ENCODE data around the gene LFNG. TPM values are rescaled to one million over a fixed set of nuclear protein-coding genes. Genes with fewer than 3 reads are reported as not detected.
A peak's percentile ranks its signal among the peaks of the same experiment; 100 is the strongest.

Gene LFNG
- total and polyA plus RNA-seq, 7 experiments from 2014 or later: 1.2 to 246 (median 120) TPM

DNA sequence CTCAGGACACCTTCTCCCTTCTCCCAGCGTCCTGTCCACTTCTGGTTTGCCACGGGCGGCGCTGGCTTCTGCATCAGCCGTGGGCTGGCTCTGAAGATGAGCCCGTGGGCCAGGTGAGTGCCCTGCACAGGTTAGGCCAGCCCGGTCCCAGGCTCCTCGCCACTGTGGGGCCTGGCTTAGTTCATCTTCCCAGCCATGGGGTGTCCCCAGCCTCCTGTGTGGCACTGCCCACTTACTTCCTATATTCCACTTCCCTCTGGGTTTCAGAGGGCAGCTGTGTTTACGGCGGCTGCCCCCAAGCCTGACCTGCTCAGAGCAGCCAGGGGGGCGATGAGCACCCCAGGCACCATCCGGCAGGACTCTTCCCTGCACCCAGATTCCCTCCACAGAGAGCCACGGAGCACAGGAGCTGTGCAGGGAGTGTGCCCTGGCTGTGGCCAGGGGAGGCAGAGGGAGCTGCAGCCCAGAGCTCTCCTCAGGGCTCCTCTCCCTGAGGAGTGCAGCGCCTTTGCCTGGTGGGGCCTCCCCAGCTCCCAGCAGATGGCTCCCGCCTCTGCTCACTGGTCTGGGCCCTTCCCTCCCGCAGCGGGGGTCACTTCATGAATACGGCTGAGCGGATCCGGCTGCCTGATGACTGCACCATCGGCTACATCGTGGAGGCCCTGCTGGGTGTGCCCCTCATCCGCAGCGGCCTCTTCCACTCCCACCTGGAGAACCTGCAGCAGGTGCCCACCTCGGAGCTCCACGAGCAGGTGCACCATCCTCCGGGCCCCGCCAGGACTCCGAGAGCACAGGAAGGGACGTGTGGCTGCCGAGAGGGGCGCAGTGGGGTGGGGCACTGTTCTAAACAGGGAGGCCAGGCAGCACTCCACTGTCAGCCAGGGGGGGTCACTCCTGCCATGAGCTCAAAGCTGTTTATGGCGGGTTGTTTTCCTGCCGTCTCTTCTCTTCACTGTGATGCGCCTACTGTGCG lies 6.4 kb downstream of the LFNG start:
- DNase-seq: peak in 1 of 9 donors; percentile 11
- H3K36me3 ChIP-seq (ENCODE audit: control insufficient read depth in 2 of 3, insufficient read depth in 3 of 3, low read length in 3 of 3): peaks cover 0 to 45% (median 20%) of the 10 kb centered on the region in 3 experiments
- H3K36me3 Mint-ChIP-seq: peaks cover 0 to 28% (median 4%) of the 10 kb centered on the region in 5 donors

DNA sequence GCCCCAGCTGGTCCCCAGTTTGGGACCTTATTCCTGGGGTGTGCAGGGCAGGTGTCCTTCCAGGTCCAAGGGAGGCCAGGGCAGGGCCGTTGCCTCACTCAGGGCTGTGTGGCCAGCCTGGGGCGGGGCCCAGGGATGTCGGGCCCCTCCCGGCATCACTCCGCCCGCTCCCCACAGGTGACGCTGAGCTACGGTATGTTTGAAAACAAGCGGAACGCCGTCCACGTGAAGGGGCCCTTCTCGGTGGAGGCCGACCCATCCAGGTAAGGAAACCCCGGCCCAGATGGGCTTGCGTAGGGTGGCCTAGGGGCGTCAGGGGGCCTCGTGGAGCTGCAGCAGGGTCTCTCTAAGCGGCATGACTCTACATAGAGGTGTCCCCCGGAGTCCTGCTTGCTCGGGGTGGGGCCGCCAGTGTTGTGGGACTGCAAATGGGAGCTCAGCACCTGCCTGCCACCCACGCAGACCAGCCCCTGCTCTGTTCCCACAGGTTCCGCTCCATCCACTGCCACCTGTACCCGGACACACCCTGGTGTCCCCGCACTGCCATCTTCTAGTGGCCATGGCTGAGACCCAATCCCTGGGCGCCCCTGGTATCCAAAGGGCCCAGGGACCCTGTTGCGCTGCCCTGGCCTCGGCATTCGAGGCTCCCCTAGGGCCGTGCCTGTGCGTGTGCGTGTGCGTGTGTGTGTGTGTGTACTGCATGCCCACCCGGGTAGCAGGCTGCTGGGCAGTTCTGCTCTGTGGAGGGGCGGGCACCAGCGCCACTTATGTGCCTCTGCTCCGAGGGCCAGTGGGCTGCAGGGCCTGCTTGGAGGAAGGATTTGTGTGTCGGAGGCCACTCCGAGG lies 7.3 kb downstream of the LFNG start:
- intact Hi-C loops (cut with micrococcal nuclease): no loop called here
- no peaks in the 10 kb centered on the region for H3K9me3 Mint-ChIP-seq
- no peaks in the 10 kb centered on the region for H3K27me3 ChIP-seq (ENCODE audit: control insufficient read depth in 2 of 2, insufficient read depth in 2 of 2, low read length in 2 of 2)
- DNase-seq (peak in 1 of 9 donors; percentile 1), ATAC-seq (no peak)
- peak overlapping the region in 7 of 9 donors; percentile 38 to 89 (median 84) for H3K27ac Mint-ChIP-seq
- peaks cover 0 to 45% (median 20%) of the 10 kb centered on the region in 3 experiments for H3K36me3 ChIP-seq (ENCODE audit: control insufficient read depth in 2 of 3, insufficient read depth in 3 of 3, low read length in 3 of 3)
- H3K9me3 ChIP-seq (ENCODE audit: control insufficient read depth in 2 of 3, low read length in 3 of 3): no peaks in the 10 kb centered on the region
- peaks cover 0 to 23% (median 4%) of the 10 kb centered on the region in 5 donors for H3K36me3 Mint-ChIP-seq
- no peak overlapping the region for H3K4me3 ChIP-seq (ENCODE audit: low read length)
- H3K4me1 ChIP-seq (ENCODE audit: control insufficient read depth in 2 of 2, insufficient read depth in 2 of 2, low read length in 2 of 2): peaks cover 53 to 81% of the 10 kb centered on the region in 2 donors
- POLR2A ChIA-PET: interaction anchor here (1.3 to 15.7 kb wide), 5 partner anchors 8 to 29 kb away, joined by 5 to 401 read pairs (median 9); partner anchors contain the start of genes BRAT1 and LFNG
- H3K27me3 Mint-ChIP-seq: no peaks in the 10 kb centered on the region
- peak overlapping the region in 9 of 10 donors; percentile 33 to 79 (median 72) for H3K4me3 Mint-ChIP-seq
- H3K4me1 Mint-ChIP-seq: peaks cover 42 to 69% (median 54%) of the 10 kb centered on the region in 7 donors
- peak overlapping the region; percentile 23 for H3K27ac ChIP-seq (ENCODE audit: low read depth, low read length)
- CTCF ChIA-PET: interaction anchor here (1.1 to 2.3 kb wide), 3 partner anchors 58 to 1022 kb away, joined by 3 to 5 read pairs (median 5); partner anchors contain the start of gene INTS1

More for the DNA sequence above, 6.4 kb downstream of the LFNG start:
- POLR2A ChIA-PET: interaction anchor here (0.7 to 15.7 kb wide), 4 partner anchors 15 to 574 kb away, joined by 3 to 401 read pairs (median 3); no protein-coding TSS in a partner anchor
- CTCF ChIA-PET: interaction anchor here (1.3 kb wide), 1 partner anchor 184 kb away, joined by 3 read pairs; no protein-coding TSS in a partner anchor
- no peaks in the 10 kb centered on the region for H3K9me3 Mint-ChIP-seq
- H3K27me3 Mint-ChIP-seq: no peaks in the 10 kb centered on the region
- no peaks in the 10 kb centered on the region for H3K9me3 ChIP-seq (ENCODE audit: control insufficient read depth in 2 of 3, low read length in 3 of 3)
- H3K27ac ChIP-seq (ENCODE audit: low read depth, low read length): peak overlapping the region; percentile 3
- peak overlapping the region in 7 of 9 donors; percentile 21 to 81 (median 56) for H3K27ac Mint-ChIP-seq
- no peak overlapping the region for H3K4me3 ChIP-seq (ENCODE audit: low read length)
- peaks cover 50 to 78% of the 10 kb centered on the region in 2 donors for H3K4me1 ChIP-seq (ENCODE audit: control insufficient read depth in 2 of 2, insufficient read depth in 2 of 2, low read length in 2 of 2)
- peaks cover 45 to 69% (median 57%) of the 10 kb centered on the region in 7 donors for H3K4me1 Mint-ChIP-seq
- ATAC-seq: no peak
- intact Hi-C loops (cut with micrococcal nuclease): no loop called here
- H3K4me3 Mint-ChIP-seq: peak overlapping the region in 5 of 10 donors; percentile 23 to 57 (median 33)
- no peaks in the 10 kb centered on the region for H3K27me3 ChIP-seq (ENCODE audit: control insufficient read depth in 2 of 2, insufficient read depth in 2 of 2, low read length in 2 of 2)

DNA sequence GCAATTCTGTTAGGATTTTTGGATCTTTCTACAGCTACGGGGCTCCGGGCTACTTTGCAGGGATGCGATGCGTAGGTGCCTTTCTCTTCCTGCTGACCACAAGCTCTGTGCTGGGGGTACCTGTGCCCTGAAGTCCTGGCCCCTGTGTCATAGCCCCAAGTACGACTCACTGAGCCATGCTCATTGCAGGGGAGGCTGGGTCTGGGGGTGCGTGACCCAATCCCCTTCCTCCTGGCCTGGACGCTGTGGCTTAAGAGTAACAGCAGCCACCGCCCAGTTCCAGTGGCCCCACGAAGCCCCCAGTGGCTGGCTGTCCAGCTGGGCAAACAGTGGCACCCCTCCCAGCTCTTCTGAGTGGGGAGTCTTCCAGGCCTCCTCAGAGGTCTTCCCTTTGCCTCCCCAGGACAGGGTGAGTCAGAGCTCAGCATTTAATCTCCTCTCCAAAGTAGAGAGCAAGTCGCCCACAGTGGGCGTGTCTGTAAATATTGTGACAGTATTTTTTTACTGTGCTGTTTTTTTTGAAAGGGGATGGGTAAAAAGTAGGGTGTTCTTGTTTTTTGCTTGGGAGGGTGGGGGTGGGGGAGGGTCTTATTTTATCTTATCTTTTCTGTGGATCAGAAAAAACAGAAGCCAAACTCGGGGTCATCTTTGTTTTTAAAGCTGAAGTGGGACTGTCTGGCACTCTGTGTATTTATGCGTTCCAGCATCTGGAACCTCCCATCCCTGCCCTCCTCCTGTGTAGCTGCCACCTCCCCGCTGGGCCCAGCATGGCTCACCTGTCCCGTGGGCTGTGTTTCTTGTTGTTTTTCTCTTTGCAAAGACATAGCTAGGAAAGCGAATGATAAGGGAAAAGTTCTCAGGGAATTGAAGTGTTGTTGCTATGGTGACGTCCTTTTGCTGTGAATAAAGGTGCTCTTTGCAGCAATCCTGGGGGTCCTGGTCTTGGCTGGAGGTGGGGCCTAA lies 8.2 kb downstream of the LFNG start:
- no peaks in the 10 kb centered on the region for H3K27me3 Mint-ChIP-seq
- peaks cover 0 to 45% (median 20%) of the 10 kb centered on the region in 3 experiments for H3K36me3 ChIP-seq (ENCODE audit: control insufficient read depth in 2 of 3, insufficient read depth in 3 of 3, low read length in 3 of 3)
- H3K4me3 ChIP-seq (ENCODE audit: low read length): peak overlapping the region; percentile 57
- H3K9me3 ChIP-seq (ENCODE audit: control insufficient read depth in 2 of 3, low read length in 3 of 3): no peaks in the 10 kb centered on the region
- peak overlapping the region; percentile 76 for H3K27ac ChIP-seq (ENCODE audit: low read depth, low read length)
- peak overlapping the region; percentile 65 to 94 (median 87) for H3K27ac Mint-ChIP-seq
- H3K4me1 ChIP-seq (ENCODE audit: control insufficient read depth in 2 of 2, insufficient read depth in 2 of 2, low read length in 2 of 2): peaks cover 50 to 77% of the 10 kb centered on the region in 2 donors
- CTCF ChIA-PET: interaction anchor here (1.1 to 2.3 kb wide), 3 partner anchors 18 to 1023 kb away, joined by 4 to 5 read pairs (median 5); partner anchors contain the start of gene INTS1
- peak overlapping the region; percentile 64 to 79 (median 74) for H3K4me3 Mint-ChIP-seq
- no peaks in the 10 kb centered on the region for H3K27me3 ChIP-seq (ENCODE audit: control insufficient read depth in 2 of 2, insufficient read depth in 2 of 2, low read length in 2 of 2)
- DNase-seq (peak in 2 of 9 donors; percentile 0 to 69), ATAC-seq (no peak)
- intact Hi-C loops (cut with micrococcal nuclease): loop anchor here in 1 of 2 donors (2.0 kb wide), 1 partner anchor 27 kb away; the partner anchor contains the start of gene BRAT1
- H3K4me1 Mint-ChIP-seq: peaks cover 39 to 69% (median 49%) of the 10 kb centered on the region in 7 donors
- POLR2A ChIA-PET: interaction anchor here (0.6 to 15.7 kb wide), 10 partner anchors 9 to 169 kb away, joined by 3 to 401 read pairs (median 5); partner anchors contain the start of genes BRAT1 and LFNG
- peaks cover 0 to 18% (median 2%) of the 10 kb centered on the region in 5 donors for H3K36me3 Mint-ChIP-seq
- H3K9me3 Mint-ChIP-seq: no peaks in the 10 kb centered on the region

DNA sequence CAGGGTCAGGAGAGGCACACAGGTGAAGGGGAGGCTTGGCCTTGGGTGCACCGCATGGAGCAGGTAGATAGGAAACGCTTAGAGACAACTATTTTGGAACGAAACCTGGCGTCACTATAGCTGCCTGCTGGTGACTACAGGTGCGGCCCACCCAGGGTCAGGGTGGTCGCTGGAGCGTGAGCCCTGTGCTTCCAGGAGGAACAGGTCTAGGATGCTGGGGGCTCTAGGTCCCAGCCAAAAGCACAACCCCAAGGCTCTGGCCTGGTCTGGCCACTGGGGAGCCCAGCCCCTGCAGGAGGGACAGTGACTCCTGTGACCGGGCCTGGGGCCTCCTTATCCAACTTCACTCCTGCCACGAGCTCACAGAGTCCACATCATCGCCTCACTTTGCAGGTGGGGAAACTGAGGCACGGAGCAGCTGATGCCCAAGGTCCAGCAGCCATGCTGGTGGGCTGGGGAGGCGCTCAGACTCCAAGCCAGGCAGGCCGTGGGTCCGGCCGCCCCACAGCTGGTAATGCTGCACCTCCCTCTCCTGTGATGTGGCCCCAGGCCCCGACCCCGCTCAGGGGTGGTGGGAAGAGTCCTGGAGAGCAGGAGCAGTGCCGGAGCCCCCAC lies 9.0 kb downstream of the LFNG start:
- Histone ChIP-seq H3K4me1 (ENCODE audit: control insufficient read depth in 2 of 2, insufficient read depth in 2 of 2, low read length in 2 of 2) (peaks cover 42 to 69% of the 10 kb centered on the region in 2 donors), H3K27me3 (ENCODE audit: control insufficient read depth in 2 of 2, insufficient read depth in 2 of 2, low read length in 2 of 2) (no peaks in the 10 kb centered on the region), H3K27ac (ENCODE audit: low read depth, low read length) (peak overlapping the region; percentile 76), H3K4me3 (ENCODE audit: low read length) (peak overlapping the region; percentile 57), H3K9me3 (ENCODE audit: control insufficient read depth in 2 of 3, low read length in 3 of 3) (no peaks in the 10 kb centered on the region), H3K36me3 (ENCODE audit: control insufficient read depth in 2 of 3, insufficient read depth in 3 of 3, low read length in 3 of 3) (peaks cover 0 to 45% (median 20%) of the 10 kb centered on the region in 3 experiments)
- H3K4me3 Mint-ChIP-seq: peak overlapping the region; percentile 64 to 79 (median 75)
- intact Hi-C loops (cut with micrococcal nuclease): loop anchor here in 1 of 2 donors (2.0 kb wide), 1 partner anchor 26 kb away; the partner anchor contains the start of gene BRAT1
- no peaks in the 10 kb centered on the region for H3K9me3 Mint-ChIP-seq
- POLR2A ChIA-PET: interaction anchor here (0.6 to 15.7 kb wide), 12 partner anchors 7 to 1475 kb away, joined by 3 to 401 read pairs (median 5); partner anchors contain the start of genes BRAT1 and LFNG
- H3K27ac Mint-ChIP-seq: peak overlapping the region; percentile 65 to 94 (median 87)
- no peaks in the 10 kb centered on the region for H3K27me3 Mint-ChIP-seq
- H3K36me3 Mint-ChIP-seq: peaks cover 0 to 14% (median 0%) of the 10 kb centered on the region in 5 donors
- DNase-seq: peak in 2 of 9 donors; percentile 6 to 10
- peaks cover 33 to 62% (median 44%) of the 10 kb centered on the region in 7 donors for H3K4me1 Mint-ChIP-seq
- CTCF ChIA-PET: interaction anchor here (0.6 to 2.3 kb wide), 3 partner anchors 18 to 60 kb away, joined by 4 to 5 read pairs (median 5); no protein-coding TSS in a partner anchor
- no peak for ATAC-seq
